SK-N-MC (cell line): ENCODE measurements around the gene CHMP5.

Experiments
- EZH2 ChIP-seq: fragments of 200-600 bp; sonication (generic); IDR thresholded peaks from one replicate; pipeline ENCODE4 v1.6.1; 2017; ENCODE audit warnings: antibody characterized with exemption
- POLR2AphosphoS5 ChIP-seq: IDR thresholded peaks from 2 replicates; pipeline ENCODE4 v1.6.1; 2012; ENCODE audit warnings: mild to moderate bottlenecking, low read depth, low read length, borderline replicate concordance

- no peak for TF ChIP-seq POLR2AphosphoS5
- TF ChIP-seq EZH2, result no peak
These were observed 20.6 kb upstream of the CHMP5 start for GRCh38 chr9:33244137-33244784.
